Activated T-helper 2 cell treated with anti-CD3 and anti-CD28 coated beads, Interferon-gamma antibody, Interleukin-2, Interleukin-4, amounts not matched to agents 10 μg/mL and 5 μg/mL and 100 μg/mL, durations not matched to agents 14 hours and 24 hours and 36 hours (primary cell): ENCODE data around the gene PARPBP. TPM values are rescaled to one million over a fixed set of nuclear protein-coding genes. Genes with fewer than 3 reads are reported as not detected.
A peak's percentile ranks its signal among the peaks of the same experiment; 100 is the strongest.

Source experiments
- DNase-seq: peaks from one replicate; pipeline ENCODE4 v3.0.0; 2021; ENCODE audit warnings: low spot score
- H3K27ac Mint-ChIP-seq: one replicate; pipeline ENCODE4 v1.8.0; 2021; ENCODE audit warnings: mixed read lengths
- H3K27me3 Mint-ChIP-seq: one replicate; pipeline ENCODE4 v1.8.0; 2021; ENCODE audit warnings: low read depth, mixed read lengths
- H3K36me3 Mint-ChIP-seq: one replicate; pipeline ENCODE4 v1.8.0; 2021; ENCODE audit warnings: low read depth, mixed read lengths
- H3K4me1 Mint-ChIP-seq: one replicate; pipeline ENCODE4 v1.8.0; 2021; ENCODE audit warnings: low read depth, mixed read lengths
- H3K4me3 Mint-ChIP-seq: one replicate; pipeline ENCODE4 v1.8.0; 2021; ENCODE audit warnings: low read depth, mild to moderate bottlenecking, moderate library complexity, mixed read lengths
- H3K9me3 Mint-ChIP-seq: one replicate; pipeline ENCODE4 v1.8.0; 2021; ENCODE audit warnings: mixed read lengths
- intact Hi-C: fragments of 100-400 bp; cut with micrococcal nuclease; formaldehyde crosslinking; loops from one replicate; pipeline ENCODE4 v1.15.1; 2023
- total RNA-seq: library from RNA; stranded (reverse); gene quantifications from 2 replicates; pipeline ENCODE4 v1.2.3, GENCODE V29; 2022

PARPBP gene
- total RNA-seq, 1 donor from 2014 or later = 27.4 TPM

DNA sequence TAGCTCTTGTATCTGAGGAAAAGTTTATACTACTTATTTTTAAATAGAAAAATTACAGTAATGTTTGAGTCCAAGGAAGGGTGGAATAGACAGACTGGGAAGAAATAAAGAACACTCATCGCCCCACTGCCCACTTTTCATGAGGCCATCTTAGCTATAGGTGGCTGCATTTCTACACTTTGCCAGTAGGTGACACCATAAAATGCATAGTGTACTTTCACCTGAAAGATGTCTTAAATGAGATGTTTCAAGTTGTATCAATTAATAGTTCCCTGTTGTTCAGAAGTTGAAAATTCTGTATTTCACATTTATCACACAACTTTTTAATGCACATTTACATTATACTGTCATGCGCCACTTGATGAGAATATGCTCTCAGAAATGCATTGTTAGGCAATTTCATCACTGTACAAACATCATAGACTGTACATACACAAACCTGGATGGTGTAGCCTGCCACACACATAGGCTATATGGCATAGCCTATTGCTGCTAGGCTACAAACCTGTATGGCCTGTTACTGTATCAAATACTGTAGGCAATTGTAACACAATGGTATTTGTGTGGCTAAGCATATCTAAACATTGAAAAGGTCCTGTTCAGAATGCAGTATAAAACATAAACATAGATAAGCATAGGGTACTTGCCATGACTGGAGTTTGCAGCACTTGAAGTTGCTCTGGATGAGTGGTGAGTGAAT is 50.1 kb downstream of the PARPBP start:
- H3K27me3 Mint-ChIP-seq = no peaks in the 10 kb centered on the region
- H3K4me1 Mint-ChIP-seq = peaks cover 26% of the 10 kb centered on the region
- DNase-seq = no peak
- H3K27ac Mint-ChIP-seq = no peak overlapping the region
- H3K36me3 Mint-ChIP-seq = peaks cover 41% of the 10 kb centered on the region
- no peaks in the 10 kb centered on the region for H3K9me3 Mint-ChIP-seq
- intact Hi-C loops = loop anchor here (2.0 to 5.0 kb wide), 3 partner anchors 13 to 315 kb away; no protein-coding TSS in a partner anchor
- no peak overlapping the region for H3K4me3 Mint-ChIP-seq

DNA sequence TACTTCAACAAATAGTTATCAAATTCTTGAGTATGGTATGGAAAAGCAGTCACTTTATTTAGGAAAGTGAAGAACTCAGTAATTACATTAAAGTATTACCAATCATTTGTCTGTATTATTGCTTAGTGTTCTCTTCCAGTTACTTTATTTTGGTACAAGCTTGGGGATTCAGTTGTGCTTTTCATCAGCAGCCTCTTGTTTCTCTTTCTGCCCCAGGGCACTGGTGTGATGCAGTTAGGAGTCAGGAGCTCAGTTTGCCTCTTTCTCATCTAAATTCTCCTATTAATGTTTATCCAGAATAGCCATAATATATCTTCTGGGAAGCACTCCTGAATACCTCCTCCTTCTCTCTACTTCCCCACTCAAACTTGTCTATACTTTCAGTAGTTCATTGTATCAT is 52.0 kb downstream of the PARPBP start:
- Mint-ChIP-seq H3K9me3 (no peaks in the 10 kb centered on the region), H3K27ac (no peak overlapping the region), H3K4me1 (peaks cover 25% of the 10 kb centered on the region), H3K4me3 (no peak overlapping the region), H3K27me3 (no peaks in the 10 kb centered on the region), H3K36me3 (peaks cover 29% of the 10 kb centered on the region)
- DNase-seq = no peak
- intact Hi-C loops = loop anchor here (2.0 kb wide), 1 partner anchor 313 kb away; no protein-coding TSS in a partner anchor

DNA sequence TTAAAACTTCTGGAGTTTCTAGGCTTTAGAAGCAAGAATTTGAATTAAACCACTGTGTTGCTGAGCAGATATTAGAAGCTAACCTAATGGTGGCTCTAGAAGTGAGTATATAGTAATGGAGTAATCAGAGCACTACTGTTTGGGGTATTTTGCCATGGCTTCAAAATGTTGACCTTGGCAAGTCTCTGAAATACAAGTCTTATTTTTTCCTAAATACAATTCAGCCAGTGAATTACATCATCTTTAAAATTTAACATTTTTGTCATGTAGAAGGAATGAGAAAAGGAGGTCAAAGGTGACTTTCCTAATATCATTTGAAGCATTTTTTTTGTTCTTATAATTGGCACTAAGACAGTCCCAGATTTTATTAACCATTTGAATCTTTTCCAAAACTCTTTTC is 52.5 kb downstream of the PARPBP start:
- peaks cover 24% of the 10 kb centered on the region for H3K36me3 Mint-ChIP-seq
- peaks cover 21% of the 10 kb centered on the region for H3K4me1 Mint-ChIP-seq
- H3K9me3 Mint-ChIP-seq = no peaks in the 10 kb centered on the region
- no peaks in the 10 kb centered on the region for H3K27me3 Mint-ChIP-seq
- intact Hi-C loops = no loop called here
- DNase-seq = no peak
- no peak overlapping the region for H3K27ac Mint-ChIP-seq
- no peak overlapping the region for H3K4me3 Mint-ChIP-seq

DNA sequence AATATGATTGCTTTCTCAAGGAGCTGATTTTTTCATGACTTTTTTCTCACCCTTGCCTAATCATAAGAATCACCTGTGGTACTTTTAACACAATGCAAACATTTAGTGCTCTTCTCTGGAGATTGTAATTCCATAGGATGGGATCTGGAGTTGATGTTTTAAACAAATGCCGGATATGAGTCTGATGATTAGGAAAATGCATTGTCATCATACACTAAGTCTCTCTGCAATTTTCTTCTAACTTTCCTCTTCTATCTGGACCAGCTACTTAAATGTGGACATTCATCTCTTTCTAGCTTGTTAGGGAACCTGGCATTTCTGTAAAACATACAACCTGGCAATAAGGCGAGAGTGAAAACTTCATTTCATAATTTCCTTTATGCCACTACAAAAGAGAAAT is 54.1 kb downstream of the PARPBP start:
- Mint-ChIP-seq H3K27me3 (no peaks in the 10 kb centered on the region), H3K9me3 (no peaks in the 10 kb centered on the region), H3K36me3 (peaks cover 24% of the 10 kb centered on the region), H3K27ac (no peak overlapping the region), H3K4me3 (no peak overlapping the region), H3K4me1 (peaks cover 8% of the 10 kb centered on the region)
- intact Hi-C loops = no loop called here
- DNase-seq = no peak

DNA sequence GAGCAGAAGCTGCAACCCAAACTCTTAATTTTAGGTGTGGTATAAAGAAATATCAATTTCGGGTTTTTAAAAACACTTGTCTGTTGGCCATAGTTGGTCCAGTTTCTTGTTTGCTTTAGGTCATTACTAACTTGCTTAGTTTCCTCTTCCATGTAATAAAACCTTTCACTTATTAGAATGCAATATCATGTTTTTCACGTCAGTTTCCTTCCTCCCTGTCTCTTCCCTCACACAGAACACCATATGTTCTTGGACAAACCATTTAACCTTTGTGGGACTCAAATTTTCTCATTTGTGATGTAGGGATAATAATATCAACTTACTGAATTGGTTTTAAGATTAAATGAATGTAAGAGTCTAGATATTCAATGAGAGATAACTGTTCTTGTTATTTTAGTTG is 54.8 kb downstream of the PARPBP start:
- no peak for DNase-seq
- intact Hi-C loops = no loop called here
- Mint-ChIP-seq H3K36me3 (peaks cover 23% of the 10 kb centered on the region), H3K4me1 (peaks cover 3% of the 10 kb centered on the region), H3K27me3 (no peaks in the 10 kb centered on the region), H3K4me3 (no peak overlapping the region), H3K27ac (no peak overlapping the region), H3K9me3 (no peaks in the 10 kb centered on the region)

DNA sequence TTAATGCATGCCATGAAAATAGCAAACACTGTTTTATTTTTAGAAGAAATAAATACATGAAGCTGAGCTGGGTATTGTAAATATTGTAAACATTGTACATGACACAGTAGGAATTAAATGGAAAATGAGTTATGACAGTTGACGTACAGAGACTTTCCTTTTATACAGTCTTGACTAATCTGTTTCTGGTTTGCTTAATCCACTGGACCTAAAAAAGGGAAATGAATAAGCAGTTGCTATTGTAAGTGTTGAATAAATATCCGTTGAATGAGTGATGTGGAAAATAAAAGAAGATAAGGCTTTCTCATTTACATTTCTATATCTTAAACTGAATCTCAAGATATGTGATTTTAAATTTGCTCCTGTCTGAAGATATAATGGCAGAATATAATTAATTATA is 62.7 kb downstream of the PARPBP start:
- no peak overlapping the region for H3K4me3 Mint-ChIP-seq
- intact Hi-C loops = loop anchor here (1.0 to 5.0 kb wide), 4 partner anchors 14 to 120 kb away; partner anchors contain the start of genes PMCH and WASHC3
- DNase-seq = no peak
- H3K36me3 Mint-ChIP-seq = peaks cover 57% of the 10 kb centered on the region
- peaks cover 11% of the 10 kb centered on the region for H3K4me1 Mint-ChIP-seq
- peak overlapping the region; percentile 73 for H3K27ac Mint-ChIP-seq
- H3K27me3 Mint-ChIP-seq = no peaks in the 10 kb centered on the region
- H3K9me3 Mint-ChIP-seq = no peaks in the 10 kb centered on the region

DNA sequence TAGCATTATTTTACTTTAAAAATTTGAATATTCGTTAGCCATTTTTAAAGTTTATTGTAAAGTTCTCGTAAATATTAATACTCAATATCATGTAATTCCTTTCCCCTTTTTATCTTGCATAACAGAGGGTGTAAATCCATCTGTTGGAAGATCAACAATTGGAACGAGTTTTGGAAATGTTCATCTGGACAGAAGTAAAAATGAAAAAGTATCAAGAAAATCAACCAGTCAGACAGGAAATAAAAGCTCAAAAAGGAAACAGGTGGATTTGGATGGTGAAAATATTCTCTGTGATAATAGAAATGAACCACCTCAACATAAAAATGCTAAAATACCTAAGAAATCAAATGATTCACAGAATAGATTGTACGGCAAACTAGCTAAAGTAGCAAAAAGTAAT is 75.8 kb downstream of the PARPBP start:
- intact Hi-C loops = loop anchor here (5.0 to 10.0 kb wide), 4 partner anchors 106 to 401 kb away; partner anchors contain the start of gene WASHC3
- H3K4me1 Mint-ChIP-seq = peaks cover 35% of the 10 kb centered on the region
- no peaks in the 10 kb centered on the region for H3K9me3 Mint-ChIP-seq
- H3K4me3 Mint-ChIP-seq = peak overlapping the region; percentile 59
- DNase-seq = no peak
- H3K36me3 Mint-ChIP-seq = peaks cover 27% of the 10 kb centered on the region
- H3K27ac Mint-ChIP-seq = peak overlapping the region; percentile 44
- H3K27me3 Mint-ChIP-seq = no peaks in the 10 kb centered on the region

DNA sequence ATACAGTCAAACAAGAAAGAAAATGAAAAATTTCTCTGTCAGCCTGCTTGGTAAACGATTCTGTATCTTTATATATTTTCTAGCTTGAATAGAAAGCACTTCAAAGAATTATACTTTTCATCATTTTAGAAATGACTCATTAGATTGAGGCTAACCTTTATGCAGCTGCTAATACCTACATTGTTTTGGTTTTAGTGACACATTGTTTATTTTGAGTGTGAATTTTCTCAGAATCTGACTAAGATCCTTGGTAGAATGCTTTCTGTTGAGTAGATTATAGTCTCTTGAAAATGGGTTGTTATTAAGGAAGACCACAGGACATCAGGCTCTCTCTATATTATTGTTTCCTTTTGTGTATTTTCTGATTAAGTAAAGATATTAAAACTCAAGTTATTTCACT is 77.8 kb downstream of the PARPBP start, which contains the start of gene PMCH:
TSS of gene PMCH (minus strand) at position 45 of the 400 bp plus-strand sequence. CDS start 63 bp downstream, outside the sequence.
- H3K4me3 Mint-ChIP-seq = peak within 1 kb of the TSS; percentile 63
- H3K27ac Mint-ChIP-seq = peak within 1 kb of the TSS; percentile 73
- H3K27me3 Mint-ChIP-seq = no peaks in the 10 kb centered on the region
- intact Hi-C loops = loop anchor here (1.0 to 10.0 kb wide), 9 partner anchors 9 to 531 kb away; partner anchors contain the start of genes NUP37, PARPBP and WASHC3
- peaks cover 38% of the 10 kb centered on the region for H3K4me1 Mint-ChIP-seq
- H3K9me3 Mint-ChIP-seq = no peaks in the 10 kb centered on the region
- H3K36me3 Mint-ChIP-seq = peaks cover 37% of the 10 kb centered on the region
- DNase-seq = no peak

DNA sequence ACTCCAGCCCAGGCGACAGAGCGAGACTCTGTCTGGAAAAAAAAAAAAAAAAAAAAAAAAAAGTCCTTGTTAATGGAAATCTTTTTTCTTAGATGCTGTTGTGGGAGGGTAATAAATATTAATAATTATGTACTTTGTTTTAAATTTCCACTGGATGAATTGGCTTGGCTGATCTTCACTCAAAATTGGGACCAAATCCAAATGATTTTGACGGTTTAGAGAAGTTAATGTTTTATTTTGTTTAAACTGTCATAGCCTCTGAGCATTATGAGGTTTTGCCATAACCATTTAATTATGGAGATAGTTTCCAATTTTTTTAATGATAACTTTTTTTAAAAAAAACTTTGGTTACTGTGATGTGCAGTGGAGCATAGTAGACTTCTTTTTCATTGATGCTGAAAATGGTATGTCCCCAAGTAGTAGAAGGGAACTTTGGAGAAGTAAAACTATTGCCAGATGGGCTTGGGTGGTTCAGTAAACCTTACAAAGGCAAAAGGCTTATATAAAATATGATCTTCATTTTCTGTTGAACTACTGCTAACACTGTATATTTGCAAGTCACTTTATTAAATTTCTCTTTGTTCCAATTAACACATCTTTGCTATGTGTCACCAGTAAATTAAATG is 81.6 kb downstream of the PARPBP start:
- intact Hi-C loops = loop anchor here (5.0 kb wide), 1 partner anchor 221 kb away; no protein-coding TSS in a partner anchor

DNA sequence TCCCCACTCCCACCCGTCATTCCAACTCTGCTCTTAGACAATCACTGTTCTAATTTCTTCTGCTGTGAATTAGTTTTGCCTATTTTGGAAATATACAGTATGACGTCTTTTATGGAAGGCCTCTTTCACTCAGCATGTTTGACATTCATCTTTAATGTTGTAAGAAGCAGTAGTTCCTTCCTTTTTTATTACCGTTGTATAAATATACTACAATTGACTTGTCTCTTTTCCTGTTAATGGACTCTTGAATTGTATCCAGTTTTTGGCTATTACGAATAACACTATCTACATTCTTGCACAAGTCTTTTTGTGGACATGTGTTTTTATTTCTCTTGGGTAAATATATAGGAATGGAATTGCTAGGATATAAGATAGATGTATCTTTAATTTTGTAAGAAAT is 82.6 kb downstream of the PARPBP start:
- no peak for DNase-seq
- Mint-ChIP-seq H3K27me3 (no peaks in the 10 kb centered on the region), H3K4me3 (no peak overlapping the region), H3K9me3 (peaks cover 23% of the 10 kb centered on the region), H3K4me1 (peaks cover 45% of the 10 kb centered on the region), H3K36me3 (peaks cover 61% of the 10 kb centered on the region), H3K27ac (no peak overlapping the region)
- intact Hi-C loops = loop anchor here (5.0 kb wide), 1 partner anchor 220 kb away; no protein-coding TSS in a partner anchor

More for the DNA sequence above, 81.6 kb downstream of the PARPBP start:
- Mint-ChIP-seq H3K9me3 (peaks cover 18% of the 10 kb centered on the region), H3K36me3 (peaks cover 58% of the 10 kb centered on the region), H3K27me3 (no peaks in the 10 kb centered on the region), H3K4me1 (peaks cover 54% of the 10 kb centered on the region), H3K4me3 (no peak overlapping the region), H3K27ac (no peak overlapping the region)
- DNase-seq = no peak

DNA sequence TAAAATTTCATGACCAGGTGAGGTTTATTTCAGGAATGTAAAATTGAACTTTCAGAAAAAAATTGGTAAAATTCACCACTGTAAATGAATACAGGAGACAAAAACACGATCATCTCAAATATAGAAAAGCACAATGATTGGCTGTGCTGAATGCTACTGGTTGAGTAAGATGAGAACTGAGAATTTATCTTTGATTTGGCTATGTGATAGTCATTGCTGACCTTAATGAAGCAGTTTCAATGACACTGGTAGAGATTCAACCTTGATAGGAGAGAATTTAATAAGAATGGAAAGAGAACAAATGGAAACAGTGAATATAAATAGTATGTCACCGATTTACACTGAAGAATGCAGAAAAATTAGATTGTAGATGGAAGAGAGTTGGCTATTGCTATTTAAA is 84.0 kb downstream of the PARPBP start:
- no peak for DNase-seq
- Mint-ChIP-seq H3K27me3 (no peaks in the 10 kb centered on the region), H3K9me3 (peaks cover 37% of the 10 kb centered on the region), H3K27ac (peak overlapping the region; percentile 86), H3K36me3 (peaks cover 75% of the 10 kb centered on the region), H3K4me3 (no peak overlapping the region), H3K4me1 (peaks cover 44% of the 10 kb centered on the region)
- intact Hi-C loops = loop anchor here (1.0 to 5.0 kb wide), 3 partner anchors 22 to 280 kb away; no protein-coding TSS in a partner anchor

DNA sequence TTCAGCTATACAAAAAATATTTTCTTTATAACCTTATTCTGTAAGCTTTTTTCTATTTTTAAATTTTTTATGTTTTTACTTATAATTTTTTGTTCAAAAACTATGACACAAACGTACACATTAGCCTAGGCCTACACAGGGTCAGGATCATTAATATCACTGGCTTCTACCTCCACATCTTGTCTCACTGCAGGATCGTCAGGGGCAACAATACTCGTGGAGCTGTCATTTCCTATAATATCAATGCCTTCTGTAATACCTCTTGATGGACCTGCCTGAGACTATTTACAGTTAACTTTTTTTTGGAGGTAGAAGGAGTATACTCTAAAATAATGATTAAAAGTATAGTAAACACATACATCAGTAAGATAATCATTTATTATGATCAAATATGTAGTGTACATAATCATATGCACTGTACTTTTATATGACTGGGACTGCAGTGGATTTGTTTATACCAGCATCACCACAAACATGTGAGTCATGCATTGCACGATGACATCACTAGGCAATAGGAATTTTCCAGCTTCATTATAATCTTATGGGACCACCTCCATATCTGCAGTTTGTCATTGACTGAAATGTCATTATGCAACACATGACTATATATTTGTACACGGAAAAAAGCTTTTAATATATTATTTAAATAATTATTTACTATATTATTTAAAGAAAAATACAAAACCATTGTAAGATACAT is 96.2 kb downstream of the PARPBP start:
- intact Hi-C loops = no loop called here
- Mint-ChIP-seq H3K4me3 (no peak overlapping the region), H3K9me3 (no peaks in the 10 kb centered on the region), H3K4me1 (no peaks in the 10 kb centered on the region), H3K27me3 (no peaks in the 10 kb centered on the region), H3K36me3 (no peaks in the 10 kb centered on the region), H3K27ac (no peak overlapping the region)
- no peak for DNase-seq
